Measurements from ENCODE around the gene JMJD8. TPM values are rescaled to one million over a fixed set of nuclear protein-coding genes. Genes with fewer than 3 reads are reported as not detected.
A peak's percentile ranks its signal among the peaks of the same experiment; 100 is the strongest.

The JMJD8 gene
- total and polyA plus RNA-seq, 9 donors = 20.7 to 40.2 (median 34.3) TPM

- Histone ChIP-seq H3K4me1 (ENCODE audit: control insufficient read depth, insufficient read depth, low read length) (peaks cover 37% of the 10 kb centered on the region), H3K27ac (ENCODE audit: low read length) (no peak overlapping the region), H3K27me3 (ENCODE audit: control insufficient read depth, insufficient read depth, low read length) (peaks cover 9% of the 10 kb centered on the region), H3K36me3 (ENCODE audit: control insufficient read depth, insufficient read depth, low read length) (peaks cover 9% of the 10 kb centered on the region), H3K4me3 (ENCODE audit: low read length) (no peak overlapping the region), H3K9me3 (replicated peaks; ENCODE audit: control insufficient read depth, low read depth, low read length) (no peaks in the 10 kb centered on the region)
- no peak for DNase-seq
- 60% methylated on average over 3 of the region's 9 CpGs for WGBS (ENCODE audit: insufficient coverage)
These were observed 45.3 kb downstream of the JMJD8 start for GRCh38 chr16:638836-639235.

- H3K9me3 ChIP-seq (replicated peaks; ENCODE audit: control insufficient read depth, low read depth, low read length) = no peaks in the 10 kb centered on the region
- peaks cover 8% of the 10 kb centered on the region for H3K27me3 ChIP-seq (ENCODE audit: control insufficient read depth, insufficient read depth, low read length)
- H3K4me3 ChIP-seq (ENCODE audit: low read length) = no peak overlapping the region
- peaks cover 37% of the 10 kb centered on the region for H3K4me1 ChIP-seq (ENCODE audit: control insufficient read depth, insufficient read depth, low read length)
- no peak for DNase-seq
- no peak overlapping the region for H3K27ac ChIP-seq (ENCODE audit: low read length)
- H3K36me3 ChIP-seq (ENCODE audit: control insufficient read depth, insufficient read depth, low read length) = peaks cover 13% of the 10 kb centered on the region
- 59% methylated on average over 9 of the region's 15 CpGs for WGBS (ENCODE audit: insufficient coverage)
These were observed 46.0 kb downstream of the JMJD8 start for GRCh38 chr16:638034-638543.

DNA sequence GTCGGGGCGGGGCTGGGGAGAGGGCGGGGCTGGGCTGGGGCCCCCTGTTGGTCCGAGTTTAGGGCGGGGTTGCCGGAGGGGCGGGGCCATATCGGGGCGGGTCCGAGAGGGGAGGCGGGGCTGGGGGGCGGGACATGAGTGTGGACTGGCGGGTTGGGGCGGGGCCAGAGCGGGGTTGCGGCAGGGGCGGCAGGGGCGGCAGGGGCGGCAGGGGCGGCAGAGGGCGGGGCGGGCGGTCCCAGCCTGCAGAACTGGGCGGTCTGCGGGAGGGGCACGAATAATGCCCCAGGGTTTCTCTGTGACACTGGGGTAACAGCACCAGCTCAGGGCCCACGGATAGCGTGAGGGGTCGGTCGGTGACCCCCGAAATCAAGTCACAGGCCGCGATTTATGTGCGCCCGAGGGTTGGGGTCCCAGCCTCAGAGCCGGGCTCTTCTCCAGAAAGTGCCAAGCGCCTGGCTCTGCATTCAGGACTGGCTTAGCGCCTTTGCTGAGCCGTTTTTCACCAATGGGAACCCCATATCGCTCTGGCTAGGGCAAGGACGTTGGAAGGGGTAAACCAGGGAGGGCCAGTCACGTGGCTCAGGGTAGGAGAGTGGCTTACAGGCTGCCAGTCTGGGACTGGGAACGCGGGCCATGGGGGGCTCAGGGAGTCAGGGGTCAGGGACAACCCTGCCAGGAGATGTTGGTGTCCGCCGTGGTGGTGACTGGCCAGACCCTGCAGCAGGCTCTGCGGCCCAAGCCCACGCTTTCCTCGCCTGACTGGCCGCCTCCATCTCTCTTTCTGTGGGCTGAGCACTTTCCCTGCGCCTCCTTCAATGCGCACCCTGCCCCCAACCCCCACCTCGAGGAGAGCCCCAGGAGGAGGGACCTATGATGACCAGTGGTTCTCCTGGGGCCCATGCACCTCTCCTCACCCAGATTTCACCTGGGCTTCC lies 46.8 kb downstream of the JMJD8 start:
- Histone ChIP-seq H3K4me1 (ENCODE audit: control insufficient read depth, insufficient read depth, low read length) (peaks cover 31% of the 10 kb centered on the region), H3K9me3 (replicated peaks; ENCODE audit: control insufficient read depth, low read depth, low read length) (no peaks in the 10 kb centered on the region), H3K27ac (ENCODE audit: low read length) (peak overlapping the region; percentile 96), H3K27me3 (ENCODE audit: control insufficient read depth, insufficient read depth, low read length) (peaks cover under 1% of the 10 kb centered on the region), H3K4me3 (ENCODE audit: low read length) (peak overlapping the region; percentile 94), H3K36me3 (ENCODE audit: control insufficient read depth, insufficient read depth, low read length) (peaks cover 16% of the 10 kb centered on the region)
- DNase-seq = peak; percentile 62
- WGBS (ENCODE audit: insufficient coverage) = 22% methylated on average over 45 of the region's 53 CpGs

GRCh38 chr16:636206-637080 lies 47.7 kb downstream of the JMJD8 start, which contains the start of gene METTL26:
Gene METTL26 (minus strand): TSS chr16:636305. CDS start chr16:636290, 15 bp downstream.
- WGBS (ENCODE audit: insufficient coverage) = under 1% methylated on average over 90 of the region's 91 CpGs

GRCh38 chr16:635573-636205 lies 48.4 kb downstream of the JMJD8 start:
- H3K4me1 ChIP-seq (ENCODE audit: control insufficient read depth, insufficient read depth, low read length) = peaks cover 29% of the 10 kb centered on the region
- H3K27me3 ChIP-seq (ENCODE audit: control insufficient read depth, insufficient read depth, low read length) = no peaks in the 10 kb centered on the region
- no peaks in the 10 kb centered on the region for H3K9me3 ChIP-seq (replicated peaks; ENCODE audit: control insufficient read depth, low read depth, low read length)
- H3K36me3 ChIP-seq (ENCODE audit: control insufficient read depth, insufficient read depth, low read length) = peaks cover 18% of the 10 kb centered on the region
- H3K4me3 ChIP-seq (ENCODE audit: low read length) = peak overlapping the region; percentile 94
- no peak overlapping the region for H3K27ac ChIP-seq (ENCODE audit: low read length)
- 4% methylated on average over 52 of the region's 55 CpGs for WGBS (ENCODE audit: insufficient coverage)
- DNase-seq = no peak

More at GRCh38 chr16:636206-637080, 47.7 kb downstream of the JMJD8 start, which contains the start of gene METTL26:
- Histone ChIP-seq H3K9me3 (replicated peaks; ENCODE audit: control insufficient read depth, low read depth, low read length) (no peaks in the 10 kb centered on the region), H3K27ac (ENCODE audit: low read length) (peak within 1 kb of the TSS; percentile 96), H3K27me3 (ENCODE audit: control insufficient read depth, insufficient read depth, low read length) (no peaks in the 10 kb centered on the region), H3K4me3 (ENCODE audit: low read length) (peak within 1 kb of the TSS; percentile 94), H3K4me1 (ENCODE audit: control insufficient read depth, insufficient read depth, low read length) (peaks cover 29% of the 10 kb centered on the region), H3K36me3 (ENCODE audit: control insufficient read depth, insufficient read depth, low read length) (peaks cover 18% of the 10 kb centered on the region)
- DNase-seq = peak; percentile 98

- no peak overlapping the region for H3K27ac ChIP-seq (ENCODE audit: low read length)
- peaks cover 35% of the 10 kb centered on the region for H3K4me1 ChIP-seq (ENCODE audit: control insufficient read depth, insufficient read depth, low read length)
These were observed 49.1 kb downstream of the JMJD8 start for GRCh38 chr16:634996-635395.

DNA sequence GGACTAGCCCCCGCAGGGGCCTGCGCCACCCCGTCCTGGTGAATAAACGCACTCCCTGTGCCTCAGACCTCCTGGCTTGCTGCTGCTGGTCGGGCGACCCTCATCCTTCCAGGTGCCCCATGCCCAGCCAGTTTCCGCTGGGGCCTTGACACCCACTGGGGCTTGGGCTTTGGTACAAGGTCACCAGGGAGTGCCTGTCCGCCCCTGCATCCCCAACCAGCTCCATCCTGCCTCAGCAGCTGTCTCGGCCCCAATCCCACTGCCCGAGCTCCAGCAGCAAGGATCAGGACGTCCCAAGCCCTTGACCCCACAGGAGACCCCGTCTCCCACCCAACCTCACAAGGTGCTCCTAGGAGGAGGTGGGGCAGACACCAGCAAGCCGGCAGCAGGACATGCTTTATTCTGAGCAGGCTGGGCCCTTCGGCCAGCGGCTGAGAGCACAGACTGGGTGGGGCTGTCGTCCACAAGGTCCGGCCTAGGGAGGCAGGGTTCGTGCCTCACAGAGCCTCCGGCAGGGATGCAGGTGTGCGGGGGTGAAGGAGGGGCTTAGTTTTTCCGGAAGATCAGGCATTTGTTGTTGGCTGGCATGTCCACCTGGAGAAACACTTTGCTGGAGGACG lies 50.0 kb downstream of the JMJD8 start:
- Histone ChIP-seq H3K36me3 (ENCODE audit: control insufficient read depth, insufficient read depth, low read length) (peaks cover 18% of the 10 kb centered on the region), H3K27me3 (ENCODE audit: control insufficient read depth, insufficient read depth, low read length) (no peaks in the 10 kb centered on the region), H3K27ac (ENCODE audit: low read length) (no peak overlapping the region), H3K4me1 (ENCODE audit: control insufficient read depth, insufficient read depth, low read length) (peaks cover 43% of the 10 kb centered on the region), H3K9me3 (replicated peaks; ENCODE audit: control insufficient read depth, low read depth, low read length) (no peaks in the 10 kb centered on the region), H3K4me3 (ENCODE audit: low read length) (no peak overlapping the region)
- DNase-seq = no peak
- 80% methylated on average over 19 of the region's 22 CpGs for WGBS (ENCODE audit: insufficient coverage)

More at GRCh38 chr16:634996-635395, 49.1 kb downstream of the JMJD8 start:
- no peaks in the 10 kb centered on the region for H3K9me3 ChIP-seq (replicated peaks; ENCODE audit: control insufficient read depth, low read depth, low read length)
- no peak for DNase-seq
- H3K27me3 ChIP-seq (ENCODE audit: control insufficient read depth, insufficient read depth, low read length) = no peaks in the 10 kb centered on the region
- no peak overlapping the region for H3K4me3 ChIP-seq (ENCODE audit: low read length)
- WGBS (ENCODE audit: insufficient coverage) = 67% methylated on average over 7 of the region's 7 CpGs
- peaks cover 18% of the 10 kb centered on the region for H3K36me3 ChIP-seq (ENCODE audit: control insufficient read depth, insufficient read depth, low read length)

DNA sequence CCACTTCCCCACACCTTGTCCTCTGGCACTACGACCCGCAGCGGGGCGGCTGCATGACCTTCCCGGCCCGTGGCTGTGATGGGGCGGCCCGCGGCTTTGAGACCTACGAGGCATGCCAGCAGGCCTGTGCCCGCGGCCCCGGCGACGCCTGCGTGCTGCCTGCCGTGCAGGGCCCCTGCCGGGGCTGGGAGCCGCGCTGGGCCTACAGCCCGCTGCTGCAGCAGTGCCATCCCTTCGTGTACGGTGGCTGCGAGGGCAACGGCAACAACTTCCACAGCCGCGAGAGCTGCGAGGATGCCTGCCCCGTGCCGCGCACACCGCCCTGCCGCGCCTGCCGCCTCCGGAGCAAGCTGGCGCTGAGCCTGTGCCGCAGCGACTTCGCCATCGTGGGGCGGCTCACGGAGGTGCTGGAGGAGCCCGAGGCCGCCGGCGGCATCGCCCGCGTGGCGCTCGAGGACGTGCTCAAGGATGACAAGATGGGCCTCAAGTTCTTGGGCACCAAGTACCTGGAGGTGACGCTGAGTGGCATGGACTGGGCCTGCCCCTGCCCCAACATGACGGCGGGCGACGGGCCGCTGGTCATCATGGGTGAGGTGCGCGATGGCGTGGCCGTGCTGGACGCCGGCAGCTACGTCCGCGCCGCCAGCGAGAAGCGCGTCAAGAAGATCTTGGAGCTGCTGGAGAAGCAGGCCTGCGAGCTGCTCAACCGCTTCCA lies 50.6 kb downstream of the JMJD8 start:
- no peak overlapping the region for H3K27ac ChIP-seq (ENCODE audit: low read length)
- peaks cover 50% of the 10 kb centered on the region for H3K4me1 ChIP-seq (ENCODE audit: control insufficient read depth, insufficient read depth, low read length)
- H3K27me3 ChIP-seq (ENCODE audit: control insufficient read depth, insufficient read depth, low read length) = no peaks in the 10 kb centered on the region
- DNase-seq = no peak
- no peak overlapping the region for H3K4me3 ChIP-seq (ENCODE audit: low read length)
- H3K9me3 ChIP-seq (replicated peaks; ENCODE audit: control insufficient read depth, low read depth, low read length) = no peaks in the 10 kb centered on the region
- WGBS (ENCODE audit: insufficient coverage) = 93% methylated on average over 74 of the region's 74 CpGs
- peaks cover 20% of the 10 kb centered on the region for H3K36me3 ChIP-seq (ENCODE audit: control insufficient read depth, insufficient read depth, low read length)
